Endothelial cell of umbilical vein (primary cell): Measurements from ENCODE around the gene DUSP10. TPM values are rescaled to one million over a fixed set of nuclear protein-coding genes. Genes with fewer than 3 reads are reported as not detected.

Experiments used
- BruUV-seq: library from RNA; stranded (reverse); fragments of 400-500 nt; replicated peaks from 2 replicates; lab custom pipeline; 2021; lab: Mats Ljungman, UMichigan
- CTCF ChIA-PET: fragments of 300-600, 350-600 bp; sonication (Branson Sonifier 250); formaldehyde crosslinking; loops from one replicate; lab custom pipeline; 2021; ENCODE audit warnings: antibody characterized with exemption, inconsistent platforms; lab: Charles Lee
- POLR2A ChIA-PET: fragments of 300-600, 350-600 bp; sonication (Branson Sonifier 250); formaldehyde crosslinking; loops from one replicate; lab custom pipeline; 2021; ENCODE audit warnings: antibody characterized with exemption, inconsistent platforms; lab: Charles Lee
- DNase-seq: peaks from one replicate; pipeline ENCODE4 v3.0.0-alpha.2; 2011; ENCODE audit warnings: low read depth, low spot score
- FAIRE-seq: peaks from 2 replicates; lab custom pipeline; 2011; peaks lifted over from hg19 to GRCh38; lab: Jason Lieb, UNC
- H2AFZ ChIP-seq: 2 replicates; pipeline ENCODE4 v1.6.0; 2012; ENCODE audit warnings: low read depth, low read length, control low read depth, inconsistent platforms
- H3K27ac ChIP-seq: 2 replicates; pipeline ENCODE4 v1.5.1; 2011; ENCODE audit warnings: low read depth, mild to moderate bottlenecking, control low read depth, low read length, moderate library complexity; ENCODE audit not compliant: insufficient read depth
- H3K27me3 ChIP-seq, 2 experiments: 2 replicates each; pipeline versions ENCODE4 v1.6.0 to v1.6.1; 2011; ENCODE audit warnings: low read length in 2 of 2, mixed read lengths in 1 of 2; ENCODE audit not compliant: control insufficient read depth in 2 of 2, insufficient read depth in 2 of 2
- H3K36me3 ChIP-seq, 2 experiments: 2 replicates in 1 of 2; 3 replicates in 1 of 2; pipeline ENCODE4 v1.5.1; 2011; ENCODE audit warnings: low read length in 2 of 2, mild to moderate bottlenecking in 1 of 2, moderate library complexity in 1 of 2; ENCODE audit not compliant: control insufficient read depth in 2 of 2, insufficient read depth in 2 of 2; ENCODE audit errors: extremely low read depth in 1 of 2
- H3K4me1 ChIP-seq: 3 replicates; pipeline ENCODE4 v1.5.1; 2011; ENCODE audit warnings: mild to moderate bottlenecking, low read length; ENCODE audit not compliant: control insufficient read depth, insufficient read depth; ENCODE audit errors: extremely low read depth
- H3K4me2 ChIP-seq: 2 replicates; pipeline ENCODE4 v1.6.1; 2011; ENCODE audit warnings: low read length, control low read depth, mixed read lengths; ENCODE audit not compliant: insufficient read depth
- H3K4me3 ChIP-seq, 3 experiments: fragments of 200-600 bp in 1 of 3; sonication (generic), shearing (Covaris generic) in 1 of 3; replicated peaks in 1 of 3; 2 replicates each; pipeline ENCODE4 v1.5.1; 2011 to 2016; ENCODE audit warnings: control low read depth in 3 of 3, low read length in 3 of 3, mild to moderate bottlenecking in 2 of 3, inconsistent platforms in 1 of 3, low read depth in 1 of 3, moderate library complexity in 1 of 3; ENCODE audit not compliant: insufficient read depth in 1 of 3
- H3K79me2 ChIP-seq: 2 replicates; pipeline ENCODE4 v1.6.0; 2012; ENCODE audit warnings: low read length, inconsistent platforms; ENCODE audit not compliant: control insufficient read depth, insufficient read depth
- H3K9ac ChIP-seq: replicated peaks from 2 replicates; pipeline ENCODE3; 2011; ENCODE audit warnings: low read length, control low read depth; ENCODE audit not compliant: insufficient read depth; ENCODE audit errors: extremely low read depth
- H3K9me1 ChIP-seq: replicated peaks from 3 replicates; pipeline ENCODE4 v1.6.0; 2011; ENCODE audit warnings: mild to moderate bottlenecking, low read length; ENCODE audit not compliant: control insufficient read depth, insufficient read depth; ENCODE audit errors: extremely low read depth
- H3K9me3 ChIP-seq: replicated peaks from 2 replicates; pipeline ENCODE4 v1.5.1; 2012; ENCODE audit warnings: low read length, inconsistent platforms; ENCODE audit not compliant: control insufficient read depth, insufficient read depth
- H4K20me1 ChIP-seq: replicated peaks from 2 replicates; pipeline ENCODE3; 2011; ENCODE audit warnings: mild to moderate bottlenecking, low read length; ENCODE audit not compliant: control insufficient read depth, insufficient read depth; ENCODE audit errors: extremely low read depth
- CTCF ChIP-seq, 2 donors: IDR thresholded peaks; 1 replicate in 1 of 2; 2 replicates in 1 of 2; pipeline ENCODE4 v1.5.1; 2011; ENCODE audit warnings: low read length in 2 of 2, mild to moderate bottlenecking in 2 of 2, moderate library complexity in 2 of 2, control low read depth in 1 of 2, inconsistent platforms in 1 of 2, low read depth in 1 of 2; ENCODE audit not compliant: insufficient read depth in 1 of 2; ENCODE audit errors: extremely low read depth in 1 of 2
- EZH2 ChIP-seq: IDR thresholded peaks from 2 replicates; pipeline ENCODE4 v1.6.1; 2012; ENCODE audit warnings: borderline replicate concordance, low read depth, mild to moderate bottlenecking, moderate library complexity, low read length, inconsistent platforms; ENCODE audit not compliant: severe bottlenecking
- FOS ChIP-seq: IDR thresholded peaks from 2 replicates; pipeline ENCODE4 v1.6.1; 2011; ENCODE audit warnings: mild to moderate bottlenecking, low read length, moderate library complexity, borderline replicate concordance; ENCODE audit not compliant: insufficient read depth
- GATA2 ChIP-seq: IDR thresholded peaks from 2 replicates; pipeline ENCODE4 v1.7.0; 2011; ENCODE audit warnings: low read depth, mild to moderate bottlenecking, moderate library complexity, mixed read lengths, low read length; ENCODE audit not compliant: insufficient read length, insufficient read depth
- JUN ChIP-seq: IDR thresholded peaks from 2 replicates; pipeline ENCODE4 v1.6.1; 2011; ENCODE audit warnings: borderline replicate concordance, low read depth; ENCODE audit not compliant: insufficient read length, insufficient read depth
- MAX ChIP-seq: IDR thresholded peaks from 2 replicates; pipeline ENCODE4 v1.6.1; 2011; ENCODE audit not compliant: insufficient read depth, insufficient read length
- MYC ChIP-seq: IDR thresholded peaks from one replicate; pipeline ENCODE4 v1.6.1; 2011; ENCODE audit warnings: mild to moderate bottlenecking, low read depth, low read length
- POLR2A ChIP-seq: IDR thresholded peaks from 2 replicates; pipeline ENCODE4 v1.6.1; 2012; ENCODE audit warnings: low read depth, mild to moderate bottlenecking, control low read depth, low read length
- POLR2AphosphoS5 ChIP-seq: IDR thresholded peaks from 2 replicates; pipeline ENCODE4 v1.6.1; 2012; ENCODE audit warnings: low read depth, mild to moderate bottlenecking, control low read depth, low read length, moderate library complexity; ENCODE audit not compliant: insufficient read depth
- dilution Hi-C: fragments of 300-500 bp; cut with MboI; formaldehyde crosslinking; loops from one replicate; pipeline ENCODE4 v1.15.0; 2019; ENCODE audit warnings: low sequenced_read_pairs; ENCODE audit not compliant: extremely low pct_ligation_motif_present
- intact Hi-C: fragments of 100-400 bp; cut with micrococcal nuclease; formaldehyde crosslinking; loops from one replicate; pipeline ENCODE4 v1.10.0; 2022
- polyA plus RNA-seq, 4 experiments: library from polyadenylated mRNA; depleted of rRNA in 3 of 4; stranded (reverse) in 3 of 4; unstranded in 1 of 4; fragments of >200 nt; gene quantifications; 2 replicates each; pipeline versions ENCODE4 v1.2.1 to v1.2.3, GENCODE V29; 2011 to 2012; ENCODE audit warnings: missing spikeins in 1 of 4
- total RNA-seq: library from RNA; stranded (reverse); gene quantifications from 2 replicates; pipeline ENCODE4 v1.2.3, GENCODE V29; 2021

DUSP10 gene
- total and polyA plus RNA-seq, 2 donors (not counting 3 experiments of a cell fraction or from before 2014, with no cell fraction given) = 1.6 to 1.9 TPM

DNA sequence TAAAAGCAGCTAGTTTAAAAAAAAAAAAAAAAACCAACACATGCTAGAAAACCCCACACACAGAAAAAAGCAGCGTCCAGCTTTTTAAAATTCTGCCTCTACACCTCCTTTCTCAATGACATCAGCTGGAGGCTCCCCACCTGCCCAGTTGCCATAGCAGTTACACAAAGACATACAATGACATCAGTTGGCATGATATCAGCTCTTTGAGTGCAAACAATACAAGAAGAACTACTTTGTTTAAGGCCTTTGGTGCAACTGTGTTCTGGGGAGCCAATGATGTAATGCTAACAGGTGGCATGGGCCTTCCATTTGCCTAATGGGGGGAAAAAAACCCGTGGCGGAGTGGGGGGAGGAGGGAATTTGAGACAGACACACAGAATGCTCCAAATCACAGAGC, 32.9 kb downstream of the DUSP10 start:
- Histone ChIP-seq H3K79me2 (no peaks in the 10 kb centered on the region), H3K4me2 (no peak overlapping the region), H3K4me1 (no peaks in the 10 kb centered on the region), H3K9me1 (no peaks in the 10 kb centered on the region), H2AFZ (no peak overlapping the region), H4K20me1 (no peaks in the 10 kb centered on the region), H3K36me3 (no peaks in the 10 kb centered on the region), H3K27me3 (peaks cover 0 to 1% of the 10 kb centered on the region in 2 experiments), H3K4me3 (no peak overlapping the region), H3K27ac (no peak overlapping the region), H3K9ac (no peak overlapping the region), H3K9me3 (no peaks in the 10 kb centered on the region)
- ChIA-PET POLR2A (no interaction called here), CTCF (interaction anchor here (1.1 to 1.6 kb wide), 4 partner anchors 9 to 77 kb away, joined by 3 to 5 read pairs (median 4); no protein-coding TSS in a partner anchor)
- no TSS peak for BruUV-seq
- peak; percentile 13 for DNase-seq
- TF ChIP-seq MYC (no peak), GATA2 (no peak), CTCF (IDR thresholded peaks at IDR 0.05; ENCODE audit: extremely low read depth in 1 of 2, insufficient read depth in 1 of 2, low read depth in 1 of 2, low read length in 2 of 2) (no peak), EZH2 (no peak), JUN (no peak), FOS (no peak), POLR2A (no peak), POLR2AphosphoS5 (no peak), MAX (no peak)
- intact Hi-C loops (no loop called here), dilution Hi-C loops (no loop called here)
- no peak for FAIRE-seq
